ENCODE data around the gene POC1A.
"Not testable (repeated sequence)": the region's sequence is repeated elsewhere in the genome, so short reads cannot be mapped to it uniquely, and the experiment has no call there.

- not testable (repeated sequence) for TF ChIP-seq CTCF (conservative IDR thresholded peaks at IDR 0.05; ENCODE audit: low read depth, low read length); EZH2phosphoT487 (IDR thresholded peaks at IDR 0.05; ENCODE audit: borderline replicate concordance, low read length)
Measured at GRCh38 chr3:52151991-52152390, 2.2 kb downstream of the POC1A start.
